Measurements from ENCODE around the gene CAMTA1.

The CAMTA1 gene

GRCh38 chr1:7110321-7110720, 325.1 kb downstream of the CAMTA1 start (continued):
- TF ChIP-seq ZNF280C (tag by site-specific recombination; IDR thresholded peaks at IDR 0.05) (no peak), GFI1B (tag by site-specific recombination; IDR thresholded peaks at IDR 0.05) (no peak)

- ChIA-PET POLR2A (no interaction called here), CTCF (interaction anchor here (0.5 to 1.8 kb wide), 6 partner anchors 9 to 443 kb away, joined by 3 to 4 read pairs (median 4); no protein-coding TSS in a partner anchor)
- Histone ChIP-seq H3K4me3 (ENCODE audit: low read depth, low read length) (no peak overlapping the region), H3K36me3 (ENCODE audit: control insufficient read depth in 2 of 2, insufficient read depth in 1 of 2, low read length in 2 of 2) (no peaks in the 10 kb centered on the region), H3K4me1 (ENCODE audit: control insufficient read depth, insufficient read depth, low read length) (no peaks in the 10 kb centered on the region), H3K27ac (ENCODE audit: extremely low read depth, low read depth, low read length) (no peak overlapping the region), H3K9me3 (ENCODE audit: control insufficient read depth, insufficient read depth, low read depth, low read length) (no peaks in the 10 kb centered on the region)
- TF ChIP-seq ZNF37A (tag by site-specific recombination; IDR thresholded peaks at IDR 0.05) (no peak), ZNF654 (tag by site-specific recombination; IDR thresholded peaks at IDR 0.05; ENCODE audit: low read depth) (no peak), ZNF433 (tag by site-specific recombination; IDR thresholded peaks at IDR 0.05; ENCODE audit: low read depth) (no peak), ZNF202 (tag by site-specific recombination; IDR thresholded peaks at IDR 0.05; ENCODE audit: borderline replicate concordance) (no peak), ZNF426 (tag by site-specific recombination; IDR thresholded peaks at IDR 0.05) (no peak), ZNF292 (tag by site-specific recombination; IDR thresholded peaks at IDR 0.05; ENCODE audit: borderline replicate concordance, low read depth) (no peak), ZNF549 (tag by site-specific recombination; IDR thresholded peaks at IDR 0.05) (no peak)
Measured at GRCh38 chr1:7111853-7112252, 326.6 kb downstream of the CAMTA1 start.

GRCh38 chr1:7113136-7113535, 327.9 kb downstream of the CAMTA1 start:
- Histone ChIP-seq H3K4me3 (ENCODE audit: low read depth, low read length) (no peak overlapping the region), H3K4me1 (ENCODE audit: control insufficient read depth, insufficient read depth, low read length) (no peaks in the 10 kb centered on the region), H3K27ac (ENCODE audit: extremely low read depth, low read depth, low read length) (no peak overlapping the region), H3K36me3 (ENCODE audit: control insufficient read depth in 2 of 2, insufficient read depth in 1 of 2, low read length in 2 of 2) (no peaks in the 10 kb centered on the region), H3K9me3 (ENCODE audit: control insufficient read depth, insufficient read depth, low read depth, low read length) (no peaks in the 10 kb centered on the region)
- TF ChIP-seq ZNF623 (tag by site-specific recombination; IDR thresholded peaks at IDR 0.05) (no peak), ZNF214 (tag by site-specific recombination; IDR thresholded peaks at IDR 0.05; ENCODE audit: borderline replicate concordance) (no peak), ZNF274 (IDR thresholded peaks at IDR 0.05; ENCODE audit: low read length) (no peak), ZNF274 (tag by site-specific recombination; IDR thresholded peaks at IDR 0.05; ENCODE audit: borderline replicate concordance) (no peak), ZNF513 (tag by site-specific recombination; IDR thresholded peaks at IDR 0.05) (no peak), KLF9 (tag by site-specific recombination; IDR thresholded peaks at IDR 0.05; ENCODE audit: low read depth) (no peak), KLF17 (tag by site-specific recombination; IDR thresholded peaks at IDR 0.05) (no peak), ZNF473 (tag by site-specific recombination; IDR thresholded peaks at IDR 0.05) (no peak), TSHZ1 (tag by site-specific recombination; IDR thresholded peaks at IDR 0.05; ENCODE audit: borderline replicate concordance) (no peak)
- CTCF ChIA-PET = no interaction called here
- POLR2A ChIA-PET = no interaction called here

Data from HEK293 (cell line).